Fibroblast of skin of scalp (primary cell): Measurements from ENCODE around the gene SCAP.

ENCODE experiments used
- DNase-seq: peaks from one replicate; pipeline ENCODE4 v3.0.0-alpha.2; 2013

The SCAP gene

GRCh38 chr3:47430606-47431005 lies 45.1 kb downstream of the SCAP start:
- DNase-seq: no peak

DNA sequence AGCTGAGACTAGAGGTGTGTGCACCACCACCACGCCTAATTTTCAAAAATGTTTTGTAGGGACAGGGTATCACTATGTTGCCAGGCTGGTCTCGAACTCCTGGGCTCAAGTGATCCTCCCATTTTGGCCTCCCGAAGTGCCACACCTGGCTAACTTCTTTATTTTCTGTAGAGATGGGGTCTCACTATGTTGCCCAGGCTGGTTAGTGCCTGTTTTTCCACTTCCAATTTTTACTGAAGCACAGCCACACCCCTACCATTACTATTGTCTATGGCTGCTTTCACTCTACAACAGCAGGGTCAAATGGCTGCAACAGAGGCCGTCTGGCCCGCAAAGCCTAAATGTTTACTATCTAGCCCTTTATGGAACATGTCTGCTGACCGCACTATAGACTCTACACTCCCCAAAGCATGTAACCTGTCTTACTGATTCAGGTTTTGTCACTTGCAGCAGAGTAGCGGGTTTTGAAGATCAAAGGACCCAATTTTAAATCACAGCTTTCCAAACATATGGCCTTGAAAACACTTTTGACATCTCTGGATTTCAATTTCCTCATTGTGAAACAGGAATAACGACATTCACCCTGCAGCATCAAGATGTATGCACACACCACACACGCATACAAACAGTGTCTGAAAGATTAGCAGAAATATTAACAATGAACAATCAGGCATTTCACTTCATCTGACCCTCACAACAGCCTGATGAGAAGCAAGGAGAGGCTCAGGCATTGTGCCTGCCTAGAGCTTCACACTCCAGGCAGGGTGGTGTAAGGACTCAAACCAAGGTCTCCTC lies 46.1 kb downstream of the SCAP start:
- no peak for DNase-seq

GRCh38 chr3:47428662-47429061 lies 47.1 kb downstream of the SCAP start:
- DNase-seq: no peak

DNA sequence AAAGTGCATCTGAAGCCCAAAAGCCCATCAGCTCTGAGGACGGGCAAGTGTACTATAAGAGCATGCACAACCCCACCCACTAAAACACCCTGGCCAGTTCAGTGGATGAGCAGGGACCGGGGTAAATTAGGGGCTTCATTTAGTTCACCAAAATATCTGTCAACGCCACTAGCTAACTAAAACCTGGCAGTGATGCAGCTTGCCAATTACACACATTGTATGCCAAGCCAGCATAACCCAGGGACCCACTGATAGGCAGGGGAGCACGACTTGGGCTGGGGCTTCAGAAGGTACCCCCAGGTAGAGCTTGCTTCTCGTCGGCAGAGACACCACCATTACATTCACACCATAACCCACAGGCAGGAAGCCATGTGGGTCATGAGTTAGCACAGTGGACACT lies 47.9 kb downstream of the SCAP start:
- no peak for DNase-seq

GRCh38 chr3:47425959-47426358 lies 49.8 kb downstream of the SCAP start:
- DNase-seq: no peak

DNA sequence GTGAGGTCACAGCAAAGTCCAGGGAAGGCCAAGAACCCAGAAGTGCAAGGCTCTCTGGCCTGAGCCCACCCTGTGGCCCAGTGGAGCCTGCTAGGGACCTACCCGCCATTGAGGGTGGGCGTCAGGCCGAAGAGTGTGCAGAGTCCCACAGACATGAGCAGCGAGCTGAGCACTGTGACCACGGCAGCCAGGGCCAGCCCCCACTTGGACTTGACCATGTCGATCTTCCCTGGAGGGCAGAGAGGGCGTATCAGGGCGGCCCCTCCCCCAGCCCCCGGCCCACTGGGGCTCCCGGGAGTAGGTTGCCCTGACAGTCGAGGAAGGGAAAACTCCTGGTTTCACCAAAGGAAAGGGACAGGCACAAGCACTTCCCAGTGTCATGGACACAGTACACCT lies 50.4 kb downstream of the SCAP start:
- DNase-seq: no peak

GRCh38 chr3:47424434-47425382 lies 51.0 kb downstream of the SCAP start:
- no peak for DNase-seq

DNA sequence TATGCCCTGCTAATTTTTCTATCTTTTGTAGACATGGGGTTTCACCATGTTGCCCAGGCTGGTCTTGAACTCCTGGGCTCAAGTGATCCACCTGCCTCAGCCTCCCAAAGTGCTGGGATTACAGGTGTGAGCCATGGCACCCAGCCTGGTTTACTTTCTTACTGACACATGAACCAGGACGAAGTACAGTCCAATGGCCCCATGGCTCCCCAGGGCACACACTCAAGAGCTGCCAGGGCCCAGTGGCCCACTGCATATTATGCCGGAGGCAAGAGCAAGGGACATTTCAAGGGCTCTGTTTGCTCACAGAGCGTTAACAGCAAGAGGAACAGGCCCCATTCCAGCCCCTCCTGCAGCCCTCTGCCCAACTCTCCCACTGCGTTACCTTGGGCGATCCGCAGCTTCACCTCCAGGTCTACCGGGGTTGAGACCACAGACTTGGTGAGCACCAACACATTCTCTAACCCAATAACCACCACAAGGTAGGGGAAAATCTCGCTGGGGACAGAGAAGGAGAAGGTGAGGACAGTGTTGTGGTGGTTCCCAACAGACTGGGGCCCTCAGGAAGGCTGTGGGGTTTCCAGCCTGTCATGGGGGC lies 52.1 kb downstream of the SCAP start:
- DNase-seq: no peak

DNA sequence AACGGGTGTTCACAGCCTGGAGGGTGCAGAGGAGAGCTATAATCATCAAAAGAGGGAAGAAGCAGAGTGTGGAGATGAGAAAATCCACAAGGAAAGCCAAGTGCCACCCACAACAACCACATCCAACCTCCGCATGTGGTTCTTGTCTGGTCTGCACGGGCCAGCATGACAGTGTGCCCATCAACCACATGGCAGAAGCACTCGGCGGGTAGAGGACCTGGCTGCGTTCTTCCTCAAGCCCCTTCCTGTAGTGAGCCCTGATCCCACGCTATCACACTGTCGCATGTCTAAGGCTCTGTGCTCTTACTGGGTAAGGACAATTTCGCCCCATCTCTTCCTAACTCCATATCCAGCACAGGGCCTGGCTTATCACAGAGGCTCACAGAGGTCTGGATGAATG lies 53.0 kb downstream of the SCAP start:
- DNase-seq: no peak

DNA sequence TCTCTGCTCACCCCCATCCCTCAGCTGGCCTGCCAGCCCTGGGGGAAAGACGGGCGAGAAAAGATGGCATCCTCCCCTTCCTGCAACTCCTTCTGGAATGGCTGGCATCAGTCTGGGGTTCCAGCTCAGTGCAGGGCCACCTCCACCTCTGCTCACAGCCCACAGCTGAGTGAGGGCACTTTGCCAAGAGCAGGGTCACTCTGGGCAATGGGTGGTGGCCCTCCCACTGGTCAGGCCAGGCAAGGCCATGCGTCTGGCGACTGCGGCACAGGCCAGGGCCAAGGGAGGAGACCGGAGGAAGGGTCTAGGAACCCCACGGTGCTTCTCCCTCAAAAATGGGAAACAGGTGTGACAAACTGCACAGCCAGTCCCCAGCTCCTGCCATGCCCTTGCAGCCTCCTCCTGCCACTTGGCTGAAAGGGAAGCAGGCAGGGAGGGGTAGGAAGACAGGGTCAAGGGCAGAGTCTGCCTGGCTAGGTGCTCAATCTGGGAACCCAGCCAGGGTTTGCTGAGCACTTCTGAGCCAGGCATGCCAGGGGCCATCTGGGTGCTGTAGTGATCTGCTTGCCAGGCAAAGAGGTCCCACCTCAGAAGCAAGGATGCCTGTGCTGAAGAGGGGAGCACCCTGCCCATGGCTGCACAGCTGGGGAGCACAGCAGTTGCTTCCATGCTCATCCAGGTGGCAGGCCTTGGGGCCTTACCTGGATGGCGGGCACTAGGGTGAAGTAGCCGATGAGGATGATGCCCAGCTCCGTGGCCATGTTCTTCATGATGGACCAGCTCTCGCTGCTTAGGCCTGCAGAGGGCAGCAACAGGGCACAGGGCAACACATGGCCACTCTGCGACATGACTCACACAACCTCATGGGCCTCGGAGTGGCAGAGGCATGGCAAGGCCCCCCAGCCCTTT lies 53.7 kb downstream of the SCAP start:
- DNase-seq: no peak

DNA sequence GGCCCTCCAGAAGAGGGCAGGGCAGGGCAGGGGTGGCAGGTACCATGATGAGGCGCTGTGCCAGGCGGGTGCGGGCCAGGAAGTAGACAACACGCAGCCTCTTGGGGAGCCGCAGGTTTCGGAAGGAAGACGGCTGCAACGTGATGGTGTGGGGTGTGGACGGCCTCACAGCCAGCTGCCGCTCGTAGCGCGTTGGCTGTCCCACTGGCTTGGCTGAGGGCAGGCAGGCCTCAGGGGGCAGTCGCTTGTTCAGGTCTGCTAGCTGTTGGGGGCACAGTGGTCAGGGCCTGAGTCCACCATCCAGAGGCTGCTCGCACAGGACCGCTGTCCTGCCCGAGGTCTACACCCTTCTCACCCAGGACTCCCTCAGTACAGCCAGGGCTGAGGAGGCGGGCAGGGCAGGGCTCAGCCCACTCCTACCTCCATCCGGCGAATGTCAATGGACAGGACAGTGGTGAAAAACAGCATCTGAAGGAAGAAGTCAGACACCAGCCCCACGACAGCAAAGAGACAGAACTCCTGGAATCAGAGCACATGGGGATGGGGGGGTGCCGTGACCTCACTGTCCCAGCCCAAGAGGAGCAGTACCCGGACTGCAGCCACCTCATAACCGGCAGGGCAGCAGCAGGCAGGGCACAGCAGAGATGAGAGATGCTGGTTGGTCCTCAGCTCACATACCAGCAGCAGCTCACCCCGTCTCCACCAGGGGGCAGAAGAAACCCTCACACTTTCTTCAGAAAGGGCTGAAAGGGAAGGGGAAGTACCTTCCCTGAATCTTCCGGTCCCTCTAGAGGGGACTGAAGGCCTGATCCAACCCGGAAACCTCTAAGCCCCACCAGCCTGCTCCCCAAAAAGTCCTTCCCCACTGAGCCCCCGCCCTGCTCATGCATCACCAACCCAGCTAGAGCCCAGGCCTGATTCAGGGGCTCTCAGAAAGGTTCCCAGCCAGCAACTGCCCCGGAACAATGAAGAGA lies 54.9 kb downstream of the SCAP start:
- peak; percentile 91 for DNase-seq

DNA sequence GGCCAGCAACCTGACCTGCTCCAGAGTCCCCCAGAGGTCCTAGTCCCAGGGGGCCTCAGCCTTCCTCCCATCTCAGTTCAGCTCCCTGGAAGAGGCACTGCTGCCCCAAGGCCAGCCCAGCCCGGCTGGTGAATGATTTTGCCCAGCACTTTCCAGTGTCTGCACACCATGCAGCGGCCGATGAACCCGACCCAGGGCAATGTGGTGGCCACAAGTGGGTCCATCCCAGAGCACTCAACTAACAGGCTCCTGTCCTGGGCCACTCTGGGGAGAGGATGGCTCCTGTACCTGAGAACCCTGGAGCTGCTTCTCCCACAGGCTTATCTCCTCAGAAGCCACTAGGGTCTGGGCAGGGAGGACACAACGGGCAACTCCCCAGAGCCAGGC lies 55.7 kb downstream of the SCAP start:
- DNase-seq: no peak

DNA sequence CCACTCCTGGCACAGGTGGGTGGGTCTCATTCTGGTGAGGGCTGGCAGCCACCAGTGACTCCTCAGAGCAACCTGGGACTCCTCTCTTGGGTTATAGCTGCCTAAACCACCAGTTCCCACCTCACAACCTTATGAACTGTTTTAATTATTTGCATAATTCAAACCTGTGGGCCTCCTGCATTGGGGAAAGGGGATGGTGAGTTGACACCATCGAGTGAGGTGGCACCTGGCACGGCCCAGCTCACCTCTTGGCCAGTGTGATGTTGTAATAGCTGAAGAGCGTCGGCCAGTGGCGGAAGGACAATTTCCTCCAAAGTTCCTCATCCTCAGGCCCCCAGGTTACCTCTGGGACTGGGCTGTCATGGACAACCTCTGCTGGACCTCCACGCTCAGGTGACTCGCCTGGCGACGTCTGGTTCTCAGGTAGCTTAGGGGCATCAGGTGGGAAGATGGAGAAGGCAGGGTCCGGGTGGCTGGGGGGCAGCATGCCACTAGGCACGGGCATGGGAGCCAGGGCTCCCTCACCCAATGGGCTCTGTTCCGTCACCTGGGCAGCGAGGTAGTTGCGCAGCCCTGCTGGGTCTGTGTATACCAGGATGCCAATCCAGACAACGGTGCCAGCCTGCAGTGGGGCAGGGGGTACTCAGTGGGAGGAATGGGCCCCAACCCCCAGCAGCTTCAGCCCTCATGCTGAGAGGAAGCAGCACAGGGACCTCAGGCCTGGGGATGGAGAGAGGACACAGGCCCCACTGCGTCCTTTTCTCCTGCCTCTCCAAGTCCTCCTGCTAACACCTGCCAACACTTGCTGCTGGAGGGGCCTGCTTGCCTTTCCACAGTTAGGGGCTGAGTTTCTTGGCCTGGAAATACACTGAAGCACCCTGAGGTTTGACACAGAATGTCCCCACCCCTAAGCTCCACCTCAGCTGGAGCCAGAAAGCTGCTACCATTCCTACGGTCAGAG lies 56.4 kb downstream of the SCAP start:
- DNase-seq: no peak

DNA sequence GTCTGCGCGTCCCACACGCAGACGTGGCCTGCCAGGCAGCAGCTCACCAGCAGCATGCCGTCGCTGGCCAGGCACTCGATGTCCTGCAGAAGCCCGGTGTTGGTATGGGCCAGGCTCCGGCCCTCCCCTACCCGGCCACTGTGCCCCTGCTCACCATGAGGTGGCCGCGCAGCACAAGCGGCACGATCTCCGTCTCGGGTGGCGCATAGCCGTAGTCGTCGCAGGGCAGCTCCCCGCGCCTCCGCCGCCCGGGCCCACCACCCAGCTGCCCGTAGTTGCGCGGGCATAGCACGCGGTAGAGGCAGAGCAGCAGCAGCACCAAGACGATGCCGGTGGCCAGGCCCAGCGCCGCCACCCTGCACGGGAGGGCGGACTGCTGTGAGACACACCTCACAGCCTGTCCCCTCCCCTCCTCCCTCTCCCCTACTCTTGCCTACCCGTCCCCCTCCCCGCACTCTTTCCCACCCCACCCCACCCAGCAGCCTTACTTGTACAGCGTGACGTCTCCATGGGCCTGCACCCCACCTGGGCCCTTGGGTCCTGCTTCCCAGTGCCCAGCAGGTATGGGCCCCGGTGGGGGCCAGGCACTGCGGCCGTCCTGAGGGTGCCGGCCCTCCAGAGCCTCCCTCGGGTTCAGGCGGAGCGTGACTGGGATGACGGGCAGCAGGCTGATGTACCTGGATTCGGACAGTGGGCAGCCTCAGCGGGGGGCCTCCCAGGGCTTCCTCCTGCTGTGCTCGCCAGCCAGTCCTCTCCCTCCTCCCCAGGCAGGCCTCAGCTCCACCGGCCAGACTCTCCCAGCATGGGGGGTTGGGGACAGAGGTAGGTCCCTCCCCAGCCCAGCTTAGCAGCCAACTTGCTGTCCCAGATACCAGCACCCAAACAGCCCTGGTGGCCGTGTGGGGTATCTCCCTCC lies 57.3 kb downstream of the SCAP start:
- DNase-seq: no peak

- no peak for DNase-seq
Observed at GRCh38 chr3:47416041-47416440, 59.7 kb downstream of the SCAP start.

GRCh38 chr3:47414666-47415587 lies 60.8 kb downstream of the SCAP start:
- DNase-seq: no peak

GRCh38 chr3:47414161-47414564 lies 61.6 kb downstream of the SCAP start:
- DNase-seq: no peak

DNA sequence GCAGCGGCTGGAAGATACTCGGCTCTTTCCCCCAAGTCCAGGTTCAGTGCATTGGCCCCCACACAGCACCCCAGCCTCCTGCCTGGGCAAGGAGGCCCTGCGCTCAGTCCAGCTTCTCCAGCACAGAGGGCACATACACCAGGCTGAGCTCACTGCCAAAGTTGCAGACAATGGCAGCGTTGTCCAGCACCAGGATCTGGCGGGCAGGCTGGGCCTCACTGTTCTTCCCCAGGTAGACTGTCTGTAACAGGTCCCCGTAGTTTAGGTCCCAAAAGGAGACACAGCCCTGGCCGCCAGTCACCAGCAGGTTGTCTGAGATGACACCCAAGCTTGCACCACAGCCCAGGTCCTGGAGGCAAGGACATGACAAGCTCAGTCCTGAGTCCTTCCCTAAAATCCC lies 62.0 kb downstream of the SCAP start:
- no peak for DNase-seq
